DMS53 treated with DMSO at 0.1 percent for 48 hours (cell line): ENCODE data around the gene SOBP.

ENCODE experiments used
- DNase-seq: peaks from one replicate; lab custom pipeline; 2025; ENCODE audit not compliant: unreplicated experiment; lab: John Stamatoyannopoulos, UW

SOBP gene

DNA sequence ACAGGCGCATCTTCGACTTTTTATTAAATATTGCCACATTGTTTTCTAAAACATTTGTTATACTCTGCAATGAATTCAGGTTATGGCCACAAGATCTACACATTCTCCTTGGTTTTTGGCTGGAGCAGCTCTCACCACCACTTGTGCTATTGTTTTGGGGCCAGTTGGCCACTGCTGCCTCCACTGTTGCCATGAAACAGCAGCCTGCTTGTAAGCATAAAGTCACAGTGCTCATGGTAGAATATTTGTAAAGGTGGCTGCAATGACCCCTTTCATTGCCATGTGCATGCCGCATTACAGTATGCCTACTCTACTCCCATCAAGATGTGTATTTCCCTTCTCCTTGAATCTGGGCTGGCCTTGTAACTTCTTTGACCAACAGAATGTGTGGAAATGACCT, 192.8 kb downstream of the SOBP start:
- DNase-seq, result no peak

GRCh38 chr6:107683183-107683582, 193.3 kb downstream of the SOBP start:
- DNase-seq, result no peak

- DNase-seq, result no peak
These were observed 195.1 kb downstream of the SOBP start for GRCh38 chr6:107684996-107685395.

DNA sequence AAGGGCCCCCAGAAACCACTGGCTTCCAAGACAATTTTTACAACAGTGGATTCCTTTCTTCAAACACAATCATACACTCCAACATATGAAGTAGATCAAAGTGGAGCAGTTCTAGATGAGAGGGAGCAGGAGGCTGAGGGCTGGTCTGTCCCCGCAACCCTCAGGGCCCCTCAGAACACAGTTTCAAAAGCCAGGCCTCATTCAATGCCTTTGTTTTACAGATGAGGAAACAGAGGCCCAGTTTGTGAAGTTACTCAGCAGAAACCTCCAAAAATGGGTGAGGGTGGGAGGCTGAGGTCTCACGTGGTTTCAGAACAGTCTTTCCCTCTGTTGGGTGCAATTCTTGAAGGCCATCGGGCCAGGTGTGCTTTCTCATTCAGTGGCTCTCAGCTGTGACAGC, 199.3 kb downstream of the SOBP start:
- no peak for DNase-seq

DNA sequence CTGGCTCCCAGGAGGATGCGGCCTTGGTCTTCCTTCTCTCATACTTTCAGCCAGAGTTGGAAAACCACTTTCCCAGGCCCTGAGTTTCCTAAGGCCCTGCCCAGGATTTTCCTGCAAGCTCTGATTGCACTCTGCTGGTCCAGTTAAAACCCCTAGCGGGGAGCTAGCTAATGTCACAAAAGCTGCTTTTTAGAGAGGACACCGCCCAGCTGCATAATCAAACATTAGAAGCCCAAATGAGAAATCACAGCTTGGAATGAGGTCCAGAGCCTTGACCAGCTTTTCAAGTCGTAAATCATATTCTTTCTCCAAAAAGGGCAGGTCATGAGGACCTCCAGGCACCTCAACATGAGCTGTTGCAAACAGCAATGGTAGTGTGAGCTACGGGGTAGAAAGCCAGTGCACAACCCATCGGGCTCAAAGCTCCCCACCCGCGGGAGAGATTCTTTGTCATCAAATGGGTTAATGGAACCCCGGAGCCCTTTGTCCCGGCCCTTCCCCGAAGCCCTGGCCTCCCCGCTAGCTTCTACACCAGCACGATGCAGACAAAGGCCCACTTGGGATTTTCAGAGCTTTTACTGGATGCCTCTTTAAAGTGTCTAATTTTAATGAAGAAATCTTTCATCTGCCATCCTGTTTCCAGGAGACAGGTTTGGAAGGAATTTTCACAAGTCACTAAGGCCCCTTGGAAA, 200.2 kb downstream of the SOBP start:
- DNase-seq, result no peak

- no peak for DNase-seq
These were observed 200.7 kb downstream of the SOBP start for GRCh38 chr6:107690643-107691061.

GRCh38 chr6:107691062-107691751, 201.3 kb downstream of the SOBP start:
- no peak for DNase-seq

DNA sequence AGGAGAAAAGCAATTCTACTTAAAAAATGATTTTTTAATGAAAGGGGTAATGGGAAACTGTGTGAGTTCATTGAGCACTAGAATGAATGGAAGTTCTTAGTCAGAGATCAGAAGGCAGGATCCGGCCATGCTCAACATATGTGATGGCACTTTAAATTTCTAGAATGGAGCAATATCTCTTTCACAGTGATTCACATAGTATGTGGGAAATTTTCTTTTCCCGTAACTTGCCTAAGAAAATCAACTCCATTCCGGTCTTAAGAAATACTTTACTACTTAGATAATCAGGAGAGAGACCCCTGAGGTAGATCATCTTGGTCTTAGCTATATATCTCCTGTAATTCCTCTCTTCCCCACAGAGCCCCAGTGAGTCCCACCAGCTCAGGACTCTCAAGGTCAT, 202.4 kb downstream of the SOBP start:
- DNase-seq, result no peak

GRCh38 chr6:107695061-107695720, 205.3 kb downstream of the SOBP start:
- no peak for DNase-seq

DNA sequence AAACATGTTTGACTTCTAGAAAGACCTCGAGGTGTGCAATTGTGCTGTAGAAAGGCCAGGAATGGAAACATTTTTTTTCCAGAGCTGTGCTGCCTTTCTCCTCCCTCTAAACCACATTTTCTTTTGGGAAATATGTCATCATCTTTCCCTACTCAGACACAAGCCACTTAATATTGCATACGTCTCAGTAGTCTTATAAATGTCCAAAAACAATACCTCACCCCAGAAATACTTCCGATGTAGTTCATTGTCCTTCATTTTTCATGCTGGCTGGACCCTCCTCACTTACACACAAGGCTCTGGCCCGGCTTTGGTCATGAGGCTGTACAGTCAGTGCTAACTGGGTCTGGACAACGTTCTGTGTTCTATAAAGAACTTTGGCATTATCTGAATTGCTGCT, 207.8 kb downstream of the SOBP start:
- no peak for DNase-seq

GRCh38 chr6:107698146-107698545, 208.2 kb downstream of the SOBP start:
- DNase-seq, result no peak

DNA sequence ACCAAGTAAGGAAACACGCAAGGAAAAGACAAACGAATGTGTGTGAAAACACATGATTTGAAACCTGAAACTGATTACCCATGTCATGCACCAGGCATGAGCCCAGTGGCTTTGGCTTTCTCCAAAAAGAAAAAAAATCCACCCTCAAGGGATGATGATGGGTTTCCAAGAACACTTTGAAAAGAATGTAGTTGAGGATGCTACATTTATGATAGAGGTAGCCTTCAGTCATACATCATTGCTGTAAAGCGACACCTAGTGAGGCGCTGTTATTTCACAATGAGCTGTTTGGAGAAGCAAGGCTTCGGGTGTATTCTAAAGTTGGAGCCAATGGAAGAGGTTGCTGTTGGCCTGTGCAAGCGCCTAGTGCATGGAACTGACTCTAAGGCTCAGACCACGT, 209.3 kb downstream of the SOBP start:
- no peak for DNase-seq

GRCh38 chr6:107699697-107700325, 209.9 kb downstream of the SOBP start:
- no peak for DNase-seq

DNA sequence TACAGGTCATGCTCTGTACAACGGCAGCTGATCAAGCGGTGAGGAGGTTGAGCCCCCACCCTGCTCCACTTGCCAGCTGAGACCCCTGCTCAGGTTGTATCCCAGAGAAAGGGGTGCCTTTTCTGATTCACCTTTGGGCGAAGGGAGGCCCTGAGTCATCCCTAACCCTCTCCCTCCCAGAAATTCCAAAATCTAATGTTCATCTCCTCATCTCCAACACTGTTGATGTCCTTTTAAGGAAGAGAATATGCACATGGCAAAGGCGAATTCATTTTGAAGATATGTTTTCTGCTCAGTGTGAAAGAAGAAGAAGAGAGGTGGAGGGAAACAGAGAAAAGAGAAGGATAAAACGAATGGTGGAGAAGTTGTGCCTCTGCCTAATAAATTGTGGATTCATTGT, 213.7 kb downstream of the SOBP start:
- no peak for DNase-seq

DNA sequence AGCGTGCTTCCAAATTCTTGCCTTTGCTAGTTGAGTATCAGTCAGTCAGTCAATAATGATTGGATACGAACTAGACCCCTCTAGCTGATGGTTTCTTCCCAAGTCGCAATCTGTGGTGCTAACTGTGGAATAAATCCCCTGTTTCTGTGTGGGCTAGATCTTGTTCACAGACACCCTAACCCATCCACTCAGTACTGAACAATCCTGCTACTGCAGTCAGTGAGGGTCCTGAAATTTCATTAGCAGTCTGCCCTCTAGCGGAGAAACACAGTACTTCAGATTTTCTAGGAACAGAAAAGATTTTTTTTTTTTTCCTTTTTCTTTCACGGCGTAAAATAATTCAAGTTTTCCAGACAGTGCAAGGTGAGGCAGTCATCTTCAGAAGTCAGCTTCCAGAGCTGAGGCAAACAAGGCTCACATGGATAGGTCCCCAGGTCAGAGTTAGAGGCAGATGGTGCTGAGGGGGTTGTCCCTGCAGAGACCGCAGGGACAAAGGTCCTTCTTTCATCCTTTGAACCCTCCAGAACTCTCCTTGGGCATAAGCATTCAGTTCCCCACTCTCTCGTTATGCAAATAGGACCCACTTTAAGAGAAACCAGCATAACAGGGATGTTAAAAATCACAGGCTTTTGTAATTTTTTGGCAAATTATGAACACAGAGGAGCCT, 214.6 kb downstream of the SOBP start:
- no peak for DNase-seq

GRCh38 chr6:107706516-107707115, 216.7 kb downstream of the SOBP start:
- DNase-seq, result no peak

DNA sequence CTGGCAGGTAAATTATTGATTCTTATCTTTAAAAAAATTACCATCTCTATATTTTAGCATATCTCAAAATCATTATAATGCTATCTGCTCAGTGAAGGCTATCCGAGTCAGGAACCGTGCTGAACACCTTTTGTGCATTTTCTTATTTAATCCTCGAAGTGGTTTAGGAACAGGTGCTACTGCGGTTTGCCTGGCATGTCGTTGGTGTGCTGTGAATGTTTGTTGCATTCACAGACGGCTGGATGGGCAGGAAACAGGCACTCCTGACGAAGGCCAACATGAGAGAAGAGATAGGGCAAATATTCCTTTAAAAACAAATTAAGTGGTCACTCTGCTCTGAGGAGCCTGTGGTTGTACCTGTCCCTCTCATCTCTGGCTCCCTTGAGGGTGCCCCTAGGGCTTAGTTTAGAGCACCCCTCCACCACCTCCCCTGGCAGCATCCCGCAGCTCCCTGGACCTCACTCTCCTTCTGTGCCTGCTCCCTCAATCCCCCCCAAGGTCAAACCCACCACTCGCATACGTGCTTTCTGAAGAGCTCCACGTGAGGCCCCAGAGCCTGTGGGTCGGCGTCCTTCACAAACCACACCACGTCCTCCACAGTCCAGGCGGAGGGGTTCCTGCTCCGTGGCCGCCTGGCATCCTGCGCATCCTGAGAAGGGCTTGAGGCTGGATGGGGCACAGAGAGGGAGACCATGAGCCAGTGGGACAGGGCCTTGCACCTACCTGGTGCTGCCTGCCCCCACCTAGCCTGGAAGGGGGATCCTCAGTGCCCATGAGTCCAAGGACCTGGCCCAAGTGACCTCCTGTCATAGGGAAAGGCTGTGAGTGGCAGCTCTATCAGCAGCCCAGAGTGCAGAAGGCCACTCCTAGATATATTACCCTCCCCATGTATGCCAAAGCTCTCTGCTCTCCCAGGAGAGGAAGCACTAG, 217.7 kb downstream of the SOBP start:
- DNase-seq, result no peak

- no peak for DNase-seq
These were observed 218.5 kb downstream of the SOBP start for GRCh38 chr6:107708435-107708834.

GRCh38 chr6:107709341-107709740, 219.4 kb downstream of the SOBP start:
- DNase-seq, result no peak
